ENCODE measurements around the gene IER3IP1. TPM values are rescaled to one million over a fixed set of nuclear protein-coding genes. Genes with fewer than 3 reads are reported as not detected.

The IER3IP1 gene
- total and polyA plus RNA-seq, 2 of the 13 experiments (the other 11 are each of a cell fraction or from before 2014, with no cell fraction given): 18.7 to 26.1 TPM

- TF ChIP-seq, protein P1, sequence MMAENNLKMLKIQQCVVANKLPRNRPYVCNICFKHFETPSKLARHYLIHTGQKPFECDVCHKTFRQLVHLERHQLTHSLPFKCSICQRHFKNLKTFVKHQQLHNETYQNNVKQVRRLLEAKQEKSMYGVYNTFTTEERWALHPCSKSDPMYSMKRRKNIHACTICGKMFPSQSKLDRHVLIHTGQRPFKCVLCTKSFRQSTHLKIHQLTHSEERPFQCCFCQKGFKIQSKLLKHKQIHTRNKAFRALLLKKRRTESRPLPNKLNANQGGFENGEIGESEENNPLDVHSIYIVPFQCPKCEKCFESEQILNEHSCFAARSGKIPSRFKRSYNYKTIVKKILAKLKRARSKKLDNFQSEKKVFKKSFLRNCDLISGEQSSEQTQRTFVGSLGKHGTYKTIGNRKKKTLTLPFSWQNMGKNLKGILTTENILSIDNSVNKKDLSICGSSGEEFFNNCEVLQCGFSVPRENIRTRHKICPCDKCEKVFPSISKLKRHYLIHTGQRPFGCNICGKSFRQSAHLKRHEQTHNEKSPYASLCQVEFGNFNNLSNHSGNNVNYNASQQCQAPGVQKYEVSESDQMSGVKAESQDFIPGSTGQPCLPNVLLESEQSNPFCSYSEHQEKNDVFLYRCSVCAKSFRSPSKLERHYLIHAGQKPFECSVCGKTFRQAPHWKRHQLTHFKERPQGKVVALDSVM (CRISPR knock-in tag; IDR thresholded peaks at IDR 0.05): no peak
- no peak for TF ChIP-seq ZNF432 (CRISPR knock-in tag; IDR thresholded peaks at IDR 0.05; ENCODE audit: borderline replicate concordance)
- TF ChIP-seq ARID4A (CRISPR knock-in tag; IDR thresholded peaks at IDR 0.05; ENCODE audit: borderline replicate concordance): no peak
- TF ChIP-seq ZBTB7B (CRISPR knock-in tag; IDR thresholded peaks at IDR 0.05): no peak
- no peak for TF ChIP-seq SALL1 (CRISPR knock-in tag; IDR thresholded peaks at IDR 0.05)
- TF ChIP-seq, protein P2, sequence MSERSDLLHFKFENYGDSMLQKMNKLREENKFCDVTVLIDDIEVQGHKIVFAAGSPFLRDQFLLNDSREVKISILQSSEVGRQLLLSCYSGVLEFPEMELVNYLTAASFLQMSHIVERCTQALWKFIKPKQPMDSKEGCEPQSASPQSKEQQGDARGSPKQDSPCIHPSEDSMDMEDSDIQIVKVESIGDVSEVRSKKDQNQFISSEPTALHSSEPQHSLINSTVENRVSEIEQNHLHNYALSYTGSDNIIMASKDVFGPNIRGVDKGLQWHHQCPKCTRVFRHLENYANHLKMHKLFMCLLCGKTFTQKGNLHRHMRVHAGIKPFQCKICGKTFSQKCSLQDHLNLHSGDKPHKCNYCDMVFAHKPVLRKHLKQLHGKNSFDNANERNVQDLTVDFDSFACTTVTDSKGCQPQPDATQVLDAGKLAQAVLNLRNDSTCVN (CRISPR knock-in tag; IDR thresholded peaks at IDR 0.05; ENCODE audit: borderline replicate concordance): no peak
- no peak for TF ChIP-seq ZSCAN30 (CRISPR knock-in tag; IDR thresholded peaks at IDR 0.05)
- no peak for TF ChIP-seq GLI4 (CRISPR knock-in tag; IDR thresholded peaks at IDR 0.05; ENCODE audit: borderline replicate concordance)
Observed at GRCh38 chr18:47109720-47110119, 66.4 kb downstream of the IER3IP1 start (continued).
